Measurements from ENCODE around the gene AIMP1.

- TF ChIP-seq CTCF (IDR thresholded peaks at IDR 0.05): no peak
- no peak for TF ChIP-seq ZNF121 (CRISPR knock-in tag; IDR thresholded peaks at IDR 0.05)
- TF ChIP-seq, protein P1, sequence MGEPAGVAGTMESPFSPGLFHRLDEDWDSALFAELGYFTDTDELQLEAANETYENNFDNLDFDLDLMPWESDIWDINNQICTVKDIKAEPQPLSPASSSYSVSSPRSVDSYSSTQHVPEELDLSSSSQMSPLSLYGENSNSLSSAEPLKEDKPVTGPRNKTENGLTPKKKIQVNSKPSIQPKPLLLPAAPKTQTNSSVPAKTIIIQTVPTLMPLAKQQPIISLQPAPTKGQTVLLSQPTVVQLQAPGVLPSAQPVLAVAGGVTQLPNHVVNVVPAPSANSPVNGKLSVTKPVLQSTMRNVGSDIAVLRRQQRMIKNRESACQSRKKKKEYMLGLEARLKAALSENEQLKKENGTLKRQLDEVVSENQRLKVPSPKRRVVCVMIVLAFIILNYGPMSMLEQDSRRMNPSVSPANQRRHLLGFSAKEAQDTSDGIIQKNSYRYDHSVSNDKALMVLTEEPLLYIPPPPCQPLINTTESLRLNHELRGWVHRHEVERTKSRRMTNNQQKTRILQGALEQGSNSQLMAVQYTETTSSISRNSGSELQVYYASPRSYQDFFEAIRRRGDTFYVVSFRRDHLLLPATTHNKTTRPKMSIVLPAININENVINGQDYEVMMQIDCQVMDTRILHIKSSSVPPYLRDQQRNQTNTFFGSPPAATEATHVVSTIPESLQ (CRISPR knock-in tag; IDR thresholded peaks at IDR 0.05): no peak
- TF ChIP-seq SMAD4 (CRISPR knock-in tag; IDR thresholded peaks at IDR 0.05): no peak
- TF ChIP-seq, protein P2, sequence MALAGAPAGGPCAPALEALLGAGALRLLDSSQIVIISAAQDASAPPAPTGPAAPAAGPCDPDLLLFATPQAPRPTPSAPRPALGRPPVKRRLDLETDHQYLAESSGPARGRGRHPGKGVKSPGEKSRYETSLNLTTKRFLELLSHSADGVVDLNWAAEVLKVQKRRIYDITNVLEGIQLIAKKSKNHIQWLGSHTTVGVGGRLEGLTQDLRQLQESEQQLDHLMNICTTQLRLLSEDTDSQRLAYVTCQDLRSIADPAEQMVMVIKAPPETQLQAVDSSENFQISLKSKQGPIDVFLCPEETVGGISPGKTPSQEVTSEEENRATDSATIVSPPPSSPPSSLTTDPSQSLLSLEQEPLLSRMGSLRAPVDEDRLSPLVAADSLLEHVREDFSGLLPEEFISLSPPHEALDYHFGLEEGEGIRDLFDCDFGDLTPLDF (CRISPR knock-in tag; IDR thresholded peaks at IDR 0.05): no peak
- no peak for TF ChIP-seq ELF4 (CRISPR knock-in tag; IDR thresholded peaks at IDR 0.05; ENCODE audit: low read depth)
- TF ChIP-seq E2F5 (CRISPR knock-in tag; IDR thresholded peaks at IDR 0.05): no peak
- TF ChIP-seq ZNF416 (CRISPR knock-in tag; IDR thresholded peaks at IDR 0.05): no peak
- no peak for TF ChIP-seq NR1H2 (CRISPR knock-in tag; IDR thresholded peaks at IDR 0.05)
- no peak for TF ChIP-seq GABPB1 (CRISPR knock-in tag; IDR thresholded peaks at IDR 0.05)
- no peak for TF ChIP-seq MYBL2 (CRISPR knock-in tag; IDR thresholded peaks at IDR 0.05)
- no peak for TF ChIP-seq ETV6 (CRISPR knock-in tag; IDR thresholded peaks at IDR 0.05)
- no peak for TF ChIP-seq PRDM15 (CRISPR knock-in tag; IDR thresholded peaks at IDR 0.05)
Measured at GRCh38 chr4:106338671-106339070, 22.3 kb downstream of the AIMP1 start.
